ENCODE measurements around the gene PADI3.

Gene PADI3

GRCh38 chr1:17265162-17265561, 16.3 kb downstream of the PADI3 start:
- no peak for TF ChIP-seq POLR2AphosphoS5 (IDR thresholded peaks at IDR 0.05; ENCODE audit: low read depth)
- no peak for TF ChIP-seq CTCF (IDR thresholded peaks at IDR 0.05; ENCODE audit: insufficient read depth, low read length)
- no peak for TF ChIP-seq SPI1 (IDR thresholded peaks at IDR 0.05; ENCODE audit: borderline replicate concordance, low read depth)
- TF ChIP-seq REST (IDR thresholded peaks at IDR 0.05; ENCODE audit: insufficient replicate concordance, low read depth): no peak
- no peak for TF ChIP-seq GABPA (IDR thresholded peaks at IDR 0.05; ENCODE audit: low read depth)
- no peak overlapping the region for H3K27ac ChIP-seq (replicated peaks)
- DNase-seq (ENCODE audit: low read depth in 1 of 2, low spot score in 1 of 2): no peak
- H3K27me3 ChIP-seq (ENCODE audit: insufficient read depth, poor library complexity, severe bottlenecking): no peaks in the 10 kb centered on the region
- no peak overlapping the region for H3K4me3 ChIP-seq (replicated peaks; ENCODE audit: insufficient read depth, low read length)

- no peaks in the 10 kb centered on the region for H3K27me3 ChIP-seq (ENCODE audit: insufficient read depth, poor library complexity, severe bottlenecking)
- no peak overlapping the region for H3K27ac ChIP-seq (replicated peaks)
These were observed 17.1 kb downstream of the PADI3 start for GRCh38 chr1:17265950-17266349.

GRCh38 chr1:17270891-17271765, 22.2 kb downstream of the PADI3 start:
- H3K27me3 ChIP-seq (ENCODE audit: insufficient read depth, poor library complexity, severe bottlenecking): no peaks in the 10 kb centered on the region

More at GRCh38 chr1:17265950-17266349, 17.1 kb downstream of the PADI3 start:
- no peak for TF ChIP-seq SPI1 (IDR thresholded peaks at IDR 0.05; ENCODE audit: borderline replicate concordance, low read depth)
- DNase-seq (ENCODE audit: low read depth in 1 of 2, low spot score in 1 of 2): no peak
- H3K4me3 ChIP-seq (replicated peaks; ENCODE audit: insufficient read depth, low read length): no peak overlapping the region

More at GRCh38 chr1:17270891-17271765, 22.2 kb downstream of the PADI3 start:
- TF ChIP-seq POLR2AphosphoS5 (IDR thresholded peaks at IDR 0.05; ENCODE audit: low read depth) (no peak), GABPA (IDR thresholded peaks at IDR 0.05; ENCODE audit: low read depth) (no peak), SPI1 (IDR thresholded peaks at IDR 0.05; ENCODE audit: borderline replicate concordance, low read depth) (no peak), REST (IDR thresholded peaks at IDR 0.05; ENCODE audit: insufficient replicate concordance, low read depth) (no peak), CTCF (IDR thresholded peaks at IDR 0.05; ENCODE audit: insufficient read depth, low read length) (no peak)
- no peak overlapping the region for H3K4me3 ChIP-seq (replicated peaks; ENCODE audit: insufficient read depth, low read length)
- no peak overlapping the region for H3K27ac ChIP-seq (replicated peaks)
- no peak for DNase-seq (ENCODE audit: low read depth in 1 of 2, low spot score in 1 of 2)
